ENCODE measurements around the gene HBD.

The HBD gene

GRCh38 chr11:5223686-5224085 is 10.6 kb downstream of the HBD start:
- no peak overlapping the region for H2AFZ ChIP-seq (ENCODE audit: low read length)
- H3K23ac ChIP-seq (ENCODE audit: low read depth, low read length, poor library complexity): no peak overlapping the region
- no peak overlapping the region for H2BK15ac ChIP-seq (ENCODE audit: low read length)
- H2AK5ac ChIP-seq (ENCODE audit: low read depth, low read length): no peak overlapping the region
- H3K27me3 ChIP-seq (ENCODE audit: control insufficient read depth in 3 of 3, insufficient read depth in 3 of 3, low read depth in 1 of 3, low read length in 3 of 3): no peaks in the 10 kb centered on the region
- no peak overlapping the region for H3K4me3 ChIP-seq (ENCODE audit: low read length in 2 of 2)
- H2BK5ac ChIP-seq (ENCODE audit: low read length): no peak overlapping the region
- H4K91ac ChIP-seq (ENCODE audit: low read depth, low read length, poor library complexity): no peak overlapping the region
- no peak overlapping the region for H3K27ac ChIP-seq (replicated peaks; ENCODE audit: low read length)
- H4K8ac ChIP-seq (ENCODE audit: low read depth, low read length): no peak overlapping the region
- DNase-seq (ENCODE audit: low spot score): no peak
- no peaks in the 10 kb centered on the region for H3K36me3 ChIP-seq (replicated peaks in 1 of 2; ENCODE audit: control insufficient read depth in 2 of 2, insufficient read depth in 2 of 2, low read length in 2 of 2)
- H3K18ac ChIP-seq (ENCODE audit: low read length): no peak overlapping the region
- no peak overlapping the region for H3K4ac ChIP-seq (ENCODE audit: low read length)
- H3K79me1 ChIP-seq (ENCODE audit: low read depth, low read length): no peaks in the 10 kb centered on the region
- no peak overlapping the region for H2BK12ac ChIP-seq (ENCODE audit: low read length)
- H3K9me3 ChIP-seq (replicated peaks in 1 of 2; ENCODE audit: control insufficient read depth in 2 of 2, insufficient read depth in 1 of 2, low read depth in 1 of 2, low read length in 2 of 2): no peaks in the 10 kb centered on the region
- H3K4me1 ChIP-seq (ENCODE audit: control insufficient read depth in 2 of 2, insufficient read depth in 1 of 2, low read depth in 1 of 2, low read length in 2 of 2): no peaks in the 10 kb centered on the region
- H2BK120ac ChIP-seq (ENCODE audit: low read depth, low read length): no peak overlapping the region
- WGBS, 2 donors (ENCODE audit: extremely low coverage in 2 of 2, insufficient read length in 2 of 2, insufficient replicate concordance in 1 of 2): no CpG with 5 or more reads among the region's 1 CpG
- H3K9ac ChIP-seq (ENCODE audit: low read depth, low read length, poor library complexity): no peak overlapping the region
- no peak overlapping the region for H3K14ac ChIP-seq (ENCODE audit: low read length)
- no peak overlapping the region for H3K4me2 ChIP-seq (ENCODE audit: insufficient read depth, low read length, poor library complexity, severe bottlenecking)

- H2AK5ac ChIP-seq (ENCODE audit: low read depth, low read length): no peak overlapping the region
- no peak overlapping the region for H3K14ac ChIP-seq (ENCODE audit: low read length)
- no peak overlapping the region for H4K91ac ChIP-seq (ENCODE audit: low read depth, low read length, poor library complexity)
- no peak overlapping the region for H3K4ac ChIP-seq (ENCODE audit: low read length)
- no peak for DNase-seq (ENCODE audit: low spot score)
- H3K18ac ChIP-seq (ENCODE audit: low read length): no peak overlapping the region
- H2BK120ac ChIP-seq (ENCODE audit: low read depth, low read length): no peak overlapping the region
- no peak overlapping the region for H2AFZ ChIP-seq (ENCODE audit: low read length)
- no peak overlapping the region for H3K9ac ChIP-seq (ENCODE audit: low read depth, low read length, poor library complexity)
- no peak overlapping the region for H2BK5ac ChIP-seq (ENCODE audit: low read length)
- no CpG with 5 or more reads among the region's 6 CpGs for WGBS, 2 donors (ENCODE audit: extremely low coverage in 2 of 2, insufficient read length in 2 of 2, insufficient replicate concordance in 1 of 2)
- H3K4me1 ChIP-seq (ENCODE audit: control insufficient read depth in 2 of 2, insufficient read depth in 1 of 2, low read depth in 1 of 2, low read length in 2 of 2): no peaks in the 10 kb centered on the region
- no peaks in the 10 kb centered on the region for H3K9me3 ChIP-seq (replicated peaks in 1 of 2; ENCODE audit: control insufficient read depth in 2 of 2, insufficient read depth in 1 of 2, low read depth in 1 of 2, low read length in 2 of 2)
- H3K79me1 ChIP-seq (ENCODE audit: low read depth, low read length): no peaks in the 10 kb centered on the region
- no peak overlapping the region for H2BK12ac ChIP-seq (ENCODE audit: low read length)
- H2BK15ac ChIP-seq (ENCODE audit: low read length): no peak overlapping the region
- no peak overlapping the region for H3K4me3 ChIP-seq (ENCODE audit: low read length in 2 of 2)
- H3K4me2 ChIP-seq (ENCODE audit: insufficient read depth, low read length, poor library complexity, severe bottlenecking): no peak overlapping the region
- no peaks in the 10 kb centered on the region for H3K27me3 ChIP-seq (ENCODE audit: control insufficient read depth in 3 of 3, insufficient read depth in 3 of 3, low read depth in 1 of 3, low read length in 3 of 3)
- no peak overlapping the region for H3K27ac ChIP-seq (replicated peaks; ENCODE audit: low read length)
- H4K8ac ChIP-seq (ENCODE audit: low read depth, low read length): no peak overlapping the region
- H3K36me3 ChIP-seq (replicated peaks in 1 of 2; ENCODE audit: control insufficient read depth in 2 of 2, insufficient read depth in 2 of 2, low read length in 2 of 2): no peaks in the 10 kb centered on the region
- no peak overlapping the region for H3K23ac ChIP-seq (ENCODE audit: low read depth, low read length, poor library complexity)
Measured at GRCh38 chr11:5223146-5223545, 11.1 kb downstream of the HBD start.

GRCh38 chr11:5210376-5210885 is 23.9 kb downstream of the HBD start:
- no peak for DNase-seq (ENCODE audit: low spot score)
- no CpG with 5 or more reads among the region's 7 CpGs for WGBS, 2 donors (ENCODE audit: extremely low coverage in 2 of 2, insufficient read length in 2 of 2, insufficient replicate concordance in 1 of 2)

GRCh38 chr11:5204787-5205186 is 29.5 kb downstream of the HBD start:
- H2AK5ac ChIP-seq (ENCODE audit: low read depth, low read length): no peak overlapping the region
- no peak overlapping the region for H3K27ac ChIP-seq (replicated peaks; ENCODE audit: low read length)
- H3K18ac ChIP-seq (ENCODE audit: low read length): no peak overlapping the region
- H3K27me3 ChIP-seq (ENCODE audit: control insufficient read depth in 3 of 3, insufficient read depth in 3 of 3, low read depth in 1 of 3, low read length in 3 of 3): no peaks in the 10 kb centered on the region
- H4K91ac ChIP-seq (ENCODE audit: low read depth, low read length, poor library complexity): no peak overlapping the region
- H3K23ac ChIP-seq (ENCODE audit: low read depth, low read length, poor library complexity): no peak overlapping the region
- no peak overlapping the region for H2BK12ac ChIP-seq (ENCODE audit: low read length)
- peak; percentile 44 for DNase-seq (ENCODE audit: low spot score)
- no peaks in the 10 kb centered on the region for H3K4me1 ChIP-seq (ENCODE audit: control insufficient read depth in 2 of 2, insufficient read depth in 1 of 2, low read depth in 1 of 2, low read length in 2 of 2)
- H3K14ac ChIP-seq (ENCODE audit: low read length): no peak overlapping the region
- H3K9ac ChIP-seq (ENCODE audit: low read depth, low read length, poor library complexity): no peak overlapping the region
- no peak overlapping the region for H3K4me2 ChIP-seq (ENCODE audit: insufficient read depth, low read length, poor library complexity, severe bottlenecking)
- H2BK15ac ChIP-seq (ENCODE audit: low read length): no peak overlapping the region
- no peaks in the 10 kb centered on the region for H3K79me1 ChIP-seq (ENCODE audit: low read depth, low read length)
- no peak overlapping the region for H2AFZ ChIP-seq (ENCODE audit: low read length)
- H3K9me3 ChIP-seq (replicated peaks in 1 of 2; ENCODE audit: control insufficient read depth in 2 of 2, insufficient read depth in 1 of 2, low read depth in 1 of 2, low read length in 2 of 2): no peaks in the 10 kb centered on the region
- no CpG with 5 or more reads among the region's 1 CpG for WGBS, 2 donors (ENCODE audit: extremely low coverage in 2 of 2, insufficient read length in 2 of 2, insufficient replicate concordance in 1 of 2)
- H3K4ac ChIP-seq (ENCODE audit: low read length): no peak overlapping the region
- H4K8ac ChIP-seq (ENCODE audit: low read depth, low read length): no peak overlapping the region
- no peaks in the 10 kb centered on the region for H3K36me3 ChIP-seq (replicated peaks in 1 of 2; ENCODE audit: control insufficient read depth in 2 of 2, insufficient read depth in 2 of 2, low read length in 2 of 2)
- no peak overlapping the region for H2BK120ac ChIP-seq (ENCODE audit: low read depth, low read length)
- H3K4me3 ChIP-seq (ENCODE audit: low read length in 2 of 2): no peak overlapping the region
- no peak overlapping the region for H2BK5ac ChIP-seq (ENCODE audit: low read length)

More at GRCh38 chr11:5210376-5210885, 23.9 kb downstream of the HBD start:
- Histone ChIP-seq H3K18ac (ENCODE audit: low read length) (no peak overlapping the region), H3K23ac (ENCODE audit: low read depth, low read length, poor library complexity) (no peak overlapping the region), H3K27me3 (ENCODE audit: control insufficient read depth in 3 of 3, insufficient read depth in 3 of 3, low read depth in 1 of 3, low read length in 3 of 3) (no peaks in the 10 kb centered on the region), H3K36me3 (replicated peaks in 1 of 2; ENCODE audit: control insufficient read depth in 2 of 2, insufficient read depth in 2 of 2, low read length in 2 of 2) (no peaks in the 10 kb centered on the region), H4K91ac (ENCODE audit: low read depth, low read length, poor library complexity) (no peak overlapping the region), H3K9me3 (replicated peaks in 1 of 2; ENCODE audit: control insufficient read depth in 2 of 2, insufficient read depth in 1 of 2, low read depth in 1 of 2, low read length in 2 of 2) (no peaks in the 10 kb centered on the region), H3K4ac (ENCODE audit: low read length) (no peak overlapping the region), H2BK12ac (ENCODE audit: low read length) (no peak overlapping the region), H2AK5ac (ENCODE audit: low read depth, low read length) (no peak overlapping the region), H2AFZ (ENCODE audit: low read length) (no peak overlapping the region), H4K8ac (ENCODE audit: low read depth, low read length) (no peak overlapping the region), H3K27ac (replicated peaks; ENCODE audit: low read length) (peak overlapping the region; percentile 37), H3K9ac (ENCODE audit: low read depth, low read length, poor library complexity) (no peak overlapping the region), H2BK15ac (ENCODE audit: low read length) (no peak overlapping the region), H3K4me3 (ENCODE audit: low read length in 2 of 2) (no peak overlapping the region), H3K14ac (ENCODE audit: low read length) (no peak overlapping the region), H2BK120ac (ENCODE audit: low read depth, low read length) (no peak overlapping the region), H3K4me1 (ENCODE audit: control insufficient read depth in 2 of 2, insufficient read depth in 1 of 2, low read depth in 1 of 2, low read length in 2 of 2) (peaks cover 0 to 2% of the 10 kb centered on the region in 2 donors), H2BK5ac (ENCODE audit: low read length) (no peak overlapping the region), H3K4me2 (ENCODE audit: insufficient read depth, low read length, poor library complexity, severe bottlenecking) (no peak overlapping the region), H3K79me1 (ENCODE audit: low read depth, low read length) (no peaks in the 10 kb centered on the region)
